Activated naive CD4-positive, alpha-beta T cell treated with anti-CD3 and anti-CD28 coated beads, Interleukin-2, amount 10 ng/mL, durations not matched to agents 7 days and 5 days (primary cell): ENCODE data around the gene ACTR6.

Source experiments
- CTCF ChIA-PET: fragments of 350-600 bp; sonication (Branson Sonifier 250); formaldehyde crosslinking; loops from one replicate; lab custom pipeline; 2021; ENCODE audit warnings: antibody characterized with exemption; lab: Charles Lee
- DNase-seq: peaks from one replicate; pipeline ENCODE4 v3.0.0-alpha.2; 2020
- H3K27ac Mint-ChIP-seq: one replicate; pipeline ENCODE4 v1.8.0; 2021; ENCODE audit warnings: mild to moderate bottlenecking, moderate library complexity, mixed read lengths
- H3K27me3 Mint-ChIP-seq: one replicate; pipeline ENCODE4 v1.8.0; 2021; ENCODE audit warnings: mild to moderate bottlenecking, mixed read lengths
- H3K36me3 Mint-ChIP-seq: one replicate; pipeline ENCODE4 v1.8.0; 2021; ENCODE audit warnings: mixed read lengths
- H3K4me1 Mint-ChIP-seq: one replicate; pipeline ENCODE4 v1.8.0; 2021; ENCODE audit warnings: mixed read lengths
- H3K4me3 Mint-ChIP-seq: one replicate; pipeline ENCODE4 v1.8.0; 2021; ENCODE audit warnings: mild to moderate bottlenecking, moderate library complexity, mixed read lengths
- H3K9me3 Mint-ChIP-seq: one replicate; pipeline ENCODE4 v1.8.0; 2021; ENCODE audit warnings: mixed read lengths

ACTR6 gene

DNA sequence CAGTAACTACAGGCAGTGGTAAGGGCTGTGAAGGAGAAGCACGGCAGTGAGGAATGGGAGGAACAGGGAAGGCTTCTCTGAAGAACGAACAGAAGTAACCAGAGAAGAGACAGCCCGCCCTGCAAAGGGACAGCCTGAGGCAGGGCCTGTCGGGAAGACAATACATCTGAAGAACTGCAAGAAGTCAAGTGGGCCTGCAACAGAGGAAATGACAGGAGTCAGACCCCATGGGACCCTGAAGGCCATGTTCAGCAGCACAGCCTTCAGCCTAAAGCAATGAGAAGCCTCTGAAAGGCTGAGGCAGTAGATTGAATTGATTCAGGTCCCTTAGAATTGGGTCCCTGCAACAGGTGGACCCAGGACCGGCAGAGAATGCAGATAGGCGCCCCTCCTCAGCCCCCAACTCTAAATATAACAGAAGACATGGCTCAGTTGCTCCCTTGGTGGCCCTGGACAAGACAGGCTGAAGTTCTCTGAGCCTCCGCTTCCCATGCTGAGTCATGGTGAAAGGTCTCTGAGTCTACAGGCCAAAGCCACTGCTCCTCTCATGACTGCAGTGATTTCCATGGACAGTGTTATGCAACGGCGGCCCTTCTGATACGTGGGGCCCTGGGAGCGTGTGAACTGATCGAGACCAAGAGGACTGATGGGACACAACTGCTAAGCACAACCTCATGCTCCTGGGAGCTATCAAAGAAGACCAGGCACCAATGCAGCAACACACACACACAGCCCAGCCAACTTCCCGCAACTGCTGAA, 10.8 kb upstream of the ACTR6 start:
- Mint-ChIP-seq H3K9me3 (no peaks in the 10 kb centered on the region), H3K27ac (no peak overlapping the region), H3K4me3 (no peak overlapping the region), H3K36me3 (peaks cover 31% of the 10 kb centered on the region), H3K4me1 (peaks cover 7% of the 10 kb centered on the region), H3K27me3 (no peaks in the 10 kb centered on the region)
- DNase-seq = no peak
- CTCF ChIA-PET = no interaction called here

DNA sequence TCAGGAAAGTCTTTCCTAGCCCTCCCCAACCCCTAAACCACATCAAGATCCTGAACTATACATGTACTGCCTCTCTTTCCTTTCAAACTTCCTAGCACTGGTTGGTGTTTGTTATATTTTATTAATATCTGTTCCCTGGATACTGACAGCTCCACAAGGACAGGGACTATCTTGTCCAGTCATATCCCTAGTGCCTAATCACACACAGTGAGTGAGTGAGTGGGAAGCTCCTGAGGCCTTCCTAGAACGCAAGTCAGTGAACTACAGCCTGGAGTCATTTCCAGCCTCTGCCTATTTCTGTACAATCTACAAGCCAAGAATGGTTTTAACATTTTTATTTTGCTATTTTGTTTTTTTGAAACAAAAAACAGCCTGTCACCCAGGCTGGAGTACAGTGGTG, 7.5 kb upstream of the ACTR6 start:
- CTCF ChIA-PET = interaction anchor here (1.5 to 1.6 kb wide), 2 partner anchors 39 kb away, joined by 3 read pairs; no protein-coding TSS in a partner anchor
- Mint-ChIP-seq H3K36me3 (peaks cover 37% of the 10 kb centered on the region), H3K4me3 (no peak overlapping the region), H3K4me1 (peaks cover 12% of the 10 kb centered on the region), H3K27me3 (no peaks in the 10 kb centered on the region), H3K9me3 (no peaks in the 10 kb centered on the region), H3K27ac (no peak overlapping the region)
- DNase-seq = no peak

DNA sequence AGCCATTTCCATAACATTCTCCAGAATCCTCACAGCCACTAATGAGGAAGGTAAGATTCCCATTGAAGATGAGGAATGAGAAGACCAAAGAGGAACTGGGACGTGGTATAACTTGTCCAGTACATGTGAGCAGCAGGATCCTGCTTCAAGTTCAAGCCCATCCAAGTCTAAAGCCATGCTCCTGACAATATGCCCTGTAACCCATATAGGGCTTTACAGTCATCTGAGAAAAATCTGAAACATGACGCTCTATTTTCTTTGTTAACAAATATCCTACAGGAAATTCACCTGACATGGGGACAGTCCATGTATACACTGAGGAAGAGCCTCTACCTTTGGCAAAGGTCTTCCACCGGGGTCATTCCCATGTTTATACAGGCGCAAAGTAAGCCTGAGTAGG, 3.1 kb upstream of the ACTR6 start:
- H3K4me3 Mint-ChIP-seq = no peak overlapping the region

DNA sequence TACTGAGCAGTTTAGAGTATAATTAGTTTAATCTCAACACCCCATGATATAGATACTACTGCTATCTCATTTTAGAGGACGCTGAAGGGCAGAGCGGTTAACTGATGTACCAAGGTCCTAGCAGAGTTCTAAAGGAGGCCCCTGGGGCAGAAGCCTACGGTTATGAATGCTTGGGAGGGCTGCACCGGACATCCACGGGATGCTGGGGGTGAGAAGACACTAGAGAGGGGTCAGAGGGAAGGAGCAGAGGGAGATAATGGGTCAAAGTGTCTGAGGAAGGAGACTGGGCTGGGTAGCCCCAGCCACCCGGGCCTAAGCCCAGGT, 1.6 kb upstream of the ACTR6 start:
- DNase-seq = no peak
- Mint-ChIP-seq H3K27ac (peak overlapping the region; percentile 100), H3K4me3 (peak overlapping the region; percentile 87), H3K9me3 (no peaks in the 10 kb centered on the region), H3K36me3 (peaks cover 15% of the 10 kb centered on the region), H3K4me1 (peaks cover 42% of the 10 kb centered on the region), H3K27me3 (no peaks in the 10 kb centered on the region)
- CTCF ChIA-PET = interaction anchor here (1.1 kb wide), 1 partner anchor 44 kb away, joined by 3 read pairs; no protein-coding TSS in a partner anchor

More for the DNA sequence above, 3.1 kb upstream of the ACTR6 start:
- Mint-ChIP-seq H3K9me3 (no peaks in the 10 kb centered on the region), H3K27me3 (no peaks in the 10 kb centered on the region), H3K4me1 (peaks cover 36% of the 10 kb centered on the region), H3K27ac (no peak overlapping the region), H3K36me3 (peaks cover 15% of the 10 kb centered on the region)
- no peak for DNase-seq
- CTCF ChIA-PET = no interaction called here

DNA sequence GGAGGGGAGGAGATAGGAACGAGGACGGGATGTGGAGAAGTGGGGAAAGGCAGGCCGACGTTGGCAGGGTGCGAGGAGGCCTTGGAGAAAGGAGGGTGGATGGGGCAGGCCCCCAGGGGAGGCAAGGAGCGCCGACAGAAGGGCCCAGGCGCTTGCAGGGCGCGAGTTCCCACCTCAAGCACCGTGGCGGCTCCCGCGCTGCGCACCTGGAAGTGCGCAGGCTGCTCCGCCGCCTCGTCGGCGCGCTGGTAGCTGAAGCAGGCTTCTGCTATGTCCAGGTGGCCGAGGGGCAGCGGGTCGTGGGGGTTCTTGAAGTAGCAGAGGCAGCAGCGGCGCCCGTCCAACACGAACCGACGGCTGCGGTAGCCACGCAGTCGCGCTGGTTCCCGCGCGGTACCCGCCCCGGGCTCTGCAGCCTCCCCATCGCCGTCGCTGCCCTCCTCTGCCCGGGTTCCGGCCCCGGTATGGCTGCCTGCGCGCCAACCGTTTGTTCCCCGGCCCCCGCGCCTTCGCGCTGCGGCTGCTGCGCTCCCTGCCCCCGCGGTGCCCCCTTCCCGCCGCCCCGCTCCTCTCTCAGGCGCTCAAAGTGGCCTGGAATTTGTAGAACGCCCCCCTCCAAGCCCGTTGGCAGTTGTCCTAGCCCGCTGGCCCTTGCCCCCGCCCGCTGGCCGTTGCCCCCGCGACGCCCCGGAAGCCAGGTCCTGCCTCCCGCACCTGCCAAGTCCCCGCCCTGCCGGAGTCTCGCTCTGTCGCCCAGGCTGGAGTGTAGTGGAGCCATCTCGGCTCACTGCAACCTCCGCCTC, 1.1 kb upstream of the ACTR6 start:
- Mint-ChIP-seq H3K27me3 (no peaks in the 10 kb centered on the region), H3K4me3 (peak overlapping the region; percentile 87), H3K4me1 (peaks cover 42% of the 10 kb centered on the region), H3K27ac (peak overlapping the region; percentile 100), H3K9me3 (no peaks in the 10 kb centered on the region), H3K36me3 (peaks cover 12% of the 10 kb centered on the region)
- CTCF ChIA-PET = no interaction called here
- DNase-seq = peak; percentile 90

DNA sequence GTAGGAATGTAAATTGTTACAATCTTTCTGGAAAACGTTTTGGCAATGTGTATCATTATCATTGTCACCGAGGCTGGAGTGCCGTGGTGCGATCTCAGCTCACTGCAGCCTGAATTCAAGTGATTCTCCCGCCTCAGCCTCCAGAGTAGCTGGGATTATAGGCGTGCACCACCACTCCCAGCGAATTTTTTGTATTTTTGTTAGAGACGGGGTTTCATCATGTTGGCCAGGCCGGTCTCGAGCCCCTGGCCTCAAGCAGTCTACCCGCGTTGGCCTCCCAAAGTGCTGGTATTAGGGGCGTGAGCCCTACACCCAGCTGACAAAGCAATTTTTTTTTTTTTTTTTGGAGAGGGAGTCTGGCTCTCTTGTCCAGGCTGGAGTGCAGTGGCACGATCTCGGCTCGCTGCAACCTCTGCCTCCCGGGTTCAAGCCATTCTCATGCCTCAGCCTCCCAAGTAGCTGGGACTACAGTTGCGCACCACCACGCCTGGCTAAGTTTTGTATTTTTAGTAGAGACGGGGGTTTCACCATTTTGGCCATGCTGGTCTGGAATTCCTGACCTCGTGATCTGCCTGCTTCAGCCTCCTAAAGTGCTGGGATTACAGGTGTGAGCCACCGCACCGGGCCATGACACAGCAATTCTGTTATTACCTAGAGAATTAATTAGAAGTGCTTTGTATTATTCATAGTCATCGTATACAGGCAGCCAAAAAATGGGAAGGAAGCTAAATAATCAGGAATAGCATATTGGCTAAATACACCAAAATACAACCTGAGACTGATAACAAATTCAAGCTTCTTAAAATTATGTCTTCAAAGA, 1.2 kb downstream of the ACTR6 start:
- peak overlapping the region; percentile 100 for H3K27ac Mint-ChIP-seq
- peak overlapping the region; percentile 87 for H3K4me3 Mint-ChIP-seq
- H3K4me1 Mint-ChIP-seq = peaks cover 42% of the 10 kb centered on the region
- H3K36me3 Mint-ChIP-seq = peaks cover 4% of the 10 kb centered on the region
- CTCF ChIA-PET = interaction anchor here (1.3 kb wide), 1 partner anchor 62 kb away, joined by 3 read pairs; no protein-coding TSS in a partner anchor
- DNase-seq = no peak
- no peaks in the 10 kb centered on the region for H3K9me3 Mint-ChIP-seq
- H3K27me3 Mint-ChIP-seq = no peaks in the 10 kb centered on the region

DNA sequence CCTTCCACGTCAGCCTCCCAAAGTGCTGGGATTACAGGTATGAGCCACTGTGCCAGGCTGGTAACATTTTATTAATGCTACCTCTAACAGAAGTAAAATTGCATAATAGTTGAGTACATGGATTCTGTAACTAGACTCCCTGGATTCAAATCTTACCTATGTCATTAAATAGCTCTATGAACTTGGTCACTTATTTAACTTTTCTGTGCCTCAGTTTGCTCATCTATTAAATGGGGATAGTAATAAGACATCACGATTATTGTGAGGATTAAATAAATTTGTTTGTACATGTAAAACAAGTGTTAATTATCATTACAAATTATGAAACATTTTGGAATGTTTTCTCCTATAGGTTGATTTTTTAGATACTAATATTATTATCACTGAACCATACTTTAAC, 6.7 kb downstream of the ACTR6 start:
- no peaks in the 10 kb centered on the region for H3K9me3 Mint-ChIP-seq
- no peak overlapping the region for H3K27ac Mint-ChIP-seq
- no peak overlapping the region for H3K4me3 Mint-ChIP-seq
- H3K4me1 Mint-ChIP-seq = peaks cover 8% of the 10 kb centered on the region
- H3K27me3 Mint-ChIP-seq = no peaks in the 10 kb centered on the region
- CTCF ChIA-PET = no interaction called here
- H3K36me3 Mint-ChIP-seq = peaks cover 25% of the 10 kb centered on the region
- DNase-seq = no peak

DNA sequence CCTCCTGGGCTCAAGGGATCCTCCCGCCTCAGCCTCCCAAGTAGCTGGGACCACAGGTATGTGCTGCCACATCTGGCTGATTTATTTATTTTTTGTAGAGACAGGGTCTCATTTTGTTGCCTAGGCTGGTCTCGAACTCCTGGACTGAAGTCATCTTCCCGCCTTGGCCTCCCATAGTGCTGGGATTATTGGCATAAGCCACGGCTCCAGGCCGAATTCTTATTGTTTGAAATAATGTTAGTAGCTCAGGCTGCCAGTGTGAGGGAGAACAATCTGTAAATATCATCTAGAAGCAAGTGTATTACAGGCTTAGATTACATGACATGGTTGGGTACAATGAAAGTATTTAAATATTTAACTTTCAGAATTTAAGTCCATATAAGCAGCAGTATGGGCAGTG, 8.2 kb downstream of the ACTR6 start:
- Mint-ChIP-seq H3K4me3 (no peak overlapping the region), H3K4me1 (no peaks in the 10 kb centered on the region), H3K9me3 (no peaks in the 10 kb centered on the region), H3K27ac (no peak overlapping the region), H3K27me3 (no peaks in the 10 kb centered on the region), H3K36me3 (peaks cover 29% of the 10 kb centered on the region)
- no peak for DNase-seq
- CTCF ChIA-PET = no interaction called here

DNA sequence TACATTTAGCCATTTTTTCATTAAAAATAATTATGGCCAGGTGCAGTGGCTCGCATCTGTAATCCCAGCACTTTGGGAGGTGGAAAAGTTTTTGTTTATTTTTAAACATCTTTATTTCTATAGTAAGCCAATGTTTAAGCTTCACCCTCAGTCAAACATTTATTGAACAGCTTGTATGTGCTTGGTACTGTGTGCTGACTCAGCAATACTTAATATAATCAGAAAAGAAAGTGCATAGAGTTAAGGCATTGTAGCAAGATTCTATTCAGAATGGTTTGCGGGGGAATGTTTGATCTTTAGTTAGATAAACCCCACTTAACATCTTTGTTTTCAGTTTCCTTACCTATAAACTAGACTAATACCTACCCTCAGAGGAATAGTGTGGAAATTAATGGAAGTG, 11.1 kb downstream of the ACTR6 start:
- peaks cover 39% of the 10 kb centered on the region for H3K36me3 Mint-ChIP-seq
- CTCF ChIA-PET = interaction anchor here (1.0 kb wide), 1 partner anchor 193 kb away, joined by 4 read pairs; no protein-coding TSS in a partner anchor

DNA sequence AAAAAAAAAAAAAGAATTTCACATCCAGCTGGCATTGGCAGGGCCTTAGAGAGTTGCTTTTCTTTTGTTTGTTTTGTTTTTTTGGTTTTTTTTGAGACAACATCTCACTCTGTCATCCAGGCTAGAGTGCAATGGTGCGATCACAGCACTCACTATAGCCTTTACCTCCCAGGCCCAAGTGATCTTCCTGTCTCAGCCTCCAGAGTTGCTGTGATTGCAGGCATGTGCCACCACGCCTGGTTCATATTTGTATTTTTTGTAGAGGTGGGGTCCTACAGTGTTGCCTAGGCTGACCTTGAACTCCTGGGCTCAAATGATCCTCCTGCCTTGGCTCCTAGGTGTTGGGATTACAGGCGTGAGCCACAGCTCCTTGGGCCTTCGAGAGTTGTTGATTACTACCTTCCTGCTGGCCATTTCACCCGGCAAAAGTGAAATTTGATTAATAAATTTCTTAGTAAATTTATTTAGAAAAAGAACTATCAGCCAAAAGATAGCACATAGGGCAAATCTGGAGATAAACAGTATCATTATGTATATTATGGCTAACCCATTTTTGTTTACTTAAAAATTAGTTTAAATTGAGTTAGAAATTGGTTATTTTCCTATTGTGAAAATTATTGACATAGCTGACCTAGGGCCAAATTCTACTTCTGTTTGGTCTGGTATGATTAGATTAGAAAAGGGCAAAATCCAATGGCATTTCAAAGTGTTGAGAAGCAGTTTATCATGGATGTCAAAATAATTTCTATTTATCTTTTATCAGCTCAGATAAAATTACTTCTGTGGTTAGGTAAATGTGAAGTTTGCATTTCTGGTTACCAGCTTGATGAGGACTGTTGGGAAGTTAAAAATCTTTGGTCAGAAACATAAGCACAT, 12.6 kb downstream of the ACTR6 start:
- Mint-ChIP-seq H3K4me3 (no peak overlapping the region), H3K27ac (no peak overlapping the region), H3K4me1 (no peaks in the 10 kb centered on the region), H3K36me3 (peaks cover 39% of the 10 kb centered on the region), H3K27me3 (no peaks in the 10 kb centered on the region), H3K9me3 (no peaks in the 10 kb centered on the region)
- CTCF ChIA-PET = no interaction called here
- DNase-seq = no peak

More for the DNA sequence above, 11.1 kb downstream of the ACTR6 start:
- H3K9me3 Mint-ChIP-seq = no peaks in the 10 kb centered on the region
- no peak overlapping the region for H3K4me3 Mint-ChIP-seq
- no peaks in the 10 kb centered on the region for H3K27me3 Mint-ChIP-seq
- no peaks in the 10 kb centered on the region for H3K4me1 Mint-ChIP-seq
- H3K27ac Mint-ChIP-seq = no peak overlapping the region
- no peak for DNase-seq

DNA sequence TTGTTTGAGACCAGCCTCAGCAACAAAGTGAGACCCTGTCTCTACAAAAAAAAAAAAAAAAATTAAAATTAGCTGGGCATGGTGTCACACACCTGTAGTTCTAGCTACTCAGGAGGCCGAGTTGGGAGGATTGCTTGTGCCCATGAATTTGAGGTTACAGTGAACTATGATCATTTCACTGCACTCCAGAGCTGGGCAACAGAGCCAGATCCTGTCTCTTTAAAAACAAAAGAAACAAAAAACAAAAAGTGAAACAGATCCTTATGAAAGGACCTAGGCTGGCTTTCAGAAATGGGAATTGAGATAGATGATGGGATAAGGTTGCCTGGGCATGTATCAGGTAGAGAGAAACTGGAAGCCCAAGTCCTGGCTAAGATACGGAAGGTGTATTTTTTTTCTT, 13.9 kb downstream of the ACTR6 start:
- no peak for DNase-seq
- peaks cover 30% of the 10 kb centered on the region for H3K36me3 Mint-ChIP-seq
- no peaks in the 10 kb centered on the region for H3K27me3 Mint-ChIP-seq
- no peak overlapping the region for H3K27ac Mint-ChIP-seq
- no peaks in the 10 kb centered on the region for H3K4me1 Mint-ChIP-seq
- no peak overlapping the region for H3K4me3 Mint-ChIP-seq
- no peaks in the 10 kb centered on the region for H3K9me3 Mint-ChIP-seq
- CTCF ChIA-PET = no interaction called here

DNA sequence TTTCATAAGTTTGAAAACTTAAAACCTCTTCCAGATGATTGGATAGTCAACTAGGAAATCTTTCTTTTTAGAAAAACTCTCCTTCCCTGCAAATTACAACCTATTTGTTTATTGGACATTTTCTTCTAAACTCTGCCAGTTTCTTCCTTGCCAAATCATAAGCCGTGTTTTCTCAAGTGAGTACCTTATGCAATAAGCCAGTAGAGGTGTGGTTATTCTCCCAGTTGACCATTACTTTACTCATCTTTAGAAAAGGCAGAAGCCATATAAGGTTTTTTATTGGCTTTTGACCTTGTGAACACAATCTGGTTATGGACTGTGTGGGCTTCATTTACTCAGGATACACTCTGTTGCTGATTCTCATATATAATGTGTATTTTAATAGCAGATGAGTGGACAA, 14.6 kb downstream of the ACTR6 start:
- Mint-ChIP-seq H3K4me1 (no peaks in the 10 kb centered on the region), H3K27me3 (no peaks in the 10 kb centered on the region), H3K4me3 (no peak overlapping the region), H3K9me3 (no peaks in the 10 kb centered on the region), H3K36me3 (peaks cover 30% of the 10 kb centered on the region), H3K27ac (peak overlapping the region; percentile 13)
- CTCF ChIA-PET = no interaction called here
- no peak for DNase-seq

DNA sequence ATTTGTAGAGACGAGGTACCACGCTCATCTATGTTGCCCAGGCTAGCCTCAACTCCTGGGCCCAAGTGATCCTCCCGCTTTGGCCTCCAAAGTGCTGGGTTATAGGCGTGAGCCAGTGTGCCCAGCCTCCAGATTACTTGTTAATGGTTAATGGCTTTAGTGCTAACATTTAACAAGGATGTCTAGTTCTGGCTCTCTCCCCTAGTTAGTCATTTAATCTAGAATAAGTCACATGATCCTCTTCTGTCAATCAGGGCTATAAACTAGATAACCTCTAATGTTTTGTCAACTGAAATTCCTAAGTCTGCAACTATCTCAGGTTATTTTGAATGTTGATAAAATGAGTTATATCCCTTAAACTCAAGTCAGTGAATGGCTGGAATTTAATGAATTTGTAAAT, 15.7 kb downstream of the ACTR6 start:
- Mint-ChIP-seq H3K36me3 (peaks cover 34% of the 10 kb centered on the region), H3K4me3 (no peak overlapping the region), H3K27me3 (no peaks in the 10 kb centered on the region), H3K27ac (no peak overlapping the region), H3K4me1 (no peaks in the 10 kb centered on the region), H3K9me3 (no peaks in the 10 kb centered on the region)
- CTCF ChIA-PET = no interaction called here
- no peak for DNase-seq
